ENCODE data around the gene RAB36.

GRCh38 chr22:23110190-23110921 lies 34.9 kb upstream of the RAB36 start:
- no peak for TF ChIP-seq CTCF (conservative IDR thresholded peaks at IDR 0.05 in 1 of 2, IDR thresholded peaks at IDR 0.05 in 1 of 2; ENCODE audit: extremely low read depth in 1 of 2, insufficient read depth in 1 of 2, low read depth in 1 of 2, low read length in 2 of 2)
- TF ChIP-seq EZH2 (IDR thresholded peaks at IDR 0.05; ENCODE audit: borderline replicate concordance, low read length): no peak
